GM11168 (cell line): ENCODE results near the gene TRPV5.

Source experiments
- in situ Hi-C: fragments of 300-500 bp; cut with MboI; formaldehyde crosslinking; loops from one replicate; pipeline ENCODE4 v1.12.0; 2022; ENCODE audit warnings: low sequenced_read_pairs; ENCODE audit not compliant: unreplicated experiment

Gene TRPV5

GRCh38 chr7:142862786-142863400, 70.7 kb downstream of the TRPV5 start:
- in situ Hi-C loops = loop anchor here (25.0 kb wide), 1 partner anchor 349 kb away; the partner anchor contains the start of gene TAS2R40

DNA sequence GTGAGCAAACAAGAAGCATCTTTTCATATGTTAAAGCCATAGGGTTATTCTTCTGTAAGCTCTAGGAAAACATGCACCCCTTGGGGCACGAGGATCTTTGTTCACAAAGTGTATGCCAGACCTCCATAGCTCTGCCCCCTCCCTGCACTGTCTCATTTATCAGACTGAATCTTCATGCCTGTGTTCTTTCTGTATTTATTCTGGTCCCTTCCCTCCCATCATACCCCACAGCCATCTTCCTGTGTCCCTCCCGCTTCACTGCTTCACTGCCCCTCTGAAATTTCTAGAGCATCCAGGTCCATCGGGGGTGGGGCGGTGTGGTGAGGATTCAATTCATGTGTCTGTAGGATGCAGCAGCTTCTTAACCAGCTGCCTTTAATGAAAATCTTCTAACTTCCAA, 71.2 kb downstream of the TRPV5 start:
- in situ Hi-C loops = loop anchor here (25.0 kb wide), 1 partner anchor 350 kb away; the partner anchor contains the start of gene TAS2R40

- in situ Hi-C loops = loop anchor here (25.0 kb wide), 1 partner anchor 351 kb away; the partner anchor contains the start of gene TAS2R40
Measured at GRCh38 chr7:142860968-142861367, 72.6 kb downstream of the TRPV5 start.

DNA sequence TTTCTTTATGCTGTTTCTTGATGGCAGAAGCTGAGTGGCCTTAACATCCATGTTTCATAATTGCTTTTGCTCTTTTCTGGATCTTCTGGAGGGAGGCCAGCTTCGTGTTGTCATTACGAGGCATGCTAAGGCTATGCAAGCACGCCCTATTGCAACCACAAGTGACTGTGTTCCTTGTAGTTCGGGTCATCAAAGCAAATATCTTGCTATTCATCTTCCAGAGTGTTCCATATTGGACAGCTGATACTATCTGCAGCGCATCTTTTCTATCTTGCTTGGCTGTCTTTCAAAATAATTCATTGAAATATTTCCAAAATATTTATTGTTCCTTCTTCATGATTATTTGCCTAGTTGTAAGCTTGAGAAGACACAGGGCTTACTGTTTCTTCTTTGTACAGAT, 73.7 kb downstream of the TRPV5 start:
- in situ Hi-C loops = loop anchor here (25.0 kb wide), 1 partner anchor 352 kb away; the partner anchor contains the start of gene TAS2R40

GRCh38 chr7:142859411-142859810, 74.1 kb downstream of the TRPV5 start:
- in situ Hi-C loops = loop anchor here (25.0 kb wide), 1 partner anchor 353 kb away; the partner anchor contains the start of gene TAS2R40
